NCI-H345 (cell line): ENCODE data around the gene RHOBTB1.
A peak's percentile ranks its signal among the peaks of the same experiment; 100 is the strongest.
"Not testable (repeated sequence)": the region's sequence is repeated elsewhere in the genome, so short reads cannot be mapped to it uniquely, and the experiment has no call there.

ENCODE experiments used
- DNase-seq: peaks from one replicate; lab custom pipeline; 2025; lab: John Stamatoyannopoulos, UW

RHOBTB1 gene

DNA sequence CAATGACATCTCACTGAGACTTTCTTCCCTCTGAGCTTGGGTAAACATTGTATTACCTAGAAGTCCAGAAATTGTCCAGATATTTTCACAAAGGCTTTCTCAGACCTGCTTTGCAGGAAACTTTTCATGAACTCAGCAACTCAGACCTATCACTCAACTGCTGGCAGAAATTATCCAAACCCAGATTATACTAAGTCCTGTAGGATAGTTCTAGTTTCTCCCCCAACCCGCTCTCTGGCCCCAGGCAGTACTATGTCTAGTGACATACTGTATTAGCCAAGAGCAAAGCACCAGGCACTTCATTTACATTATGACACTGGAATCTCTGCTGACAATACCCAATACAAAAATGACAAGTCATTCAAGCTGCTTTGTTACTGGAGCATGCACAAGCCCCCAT is 75.0 kb downstream of the RHOBTB1 start:
- DNase-seq, result no peak

DNA sequence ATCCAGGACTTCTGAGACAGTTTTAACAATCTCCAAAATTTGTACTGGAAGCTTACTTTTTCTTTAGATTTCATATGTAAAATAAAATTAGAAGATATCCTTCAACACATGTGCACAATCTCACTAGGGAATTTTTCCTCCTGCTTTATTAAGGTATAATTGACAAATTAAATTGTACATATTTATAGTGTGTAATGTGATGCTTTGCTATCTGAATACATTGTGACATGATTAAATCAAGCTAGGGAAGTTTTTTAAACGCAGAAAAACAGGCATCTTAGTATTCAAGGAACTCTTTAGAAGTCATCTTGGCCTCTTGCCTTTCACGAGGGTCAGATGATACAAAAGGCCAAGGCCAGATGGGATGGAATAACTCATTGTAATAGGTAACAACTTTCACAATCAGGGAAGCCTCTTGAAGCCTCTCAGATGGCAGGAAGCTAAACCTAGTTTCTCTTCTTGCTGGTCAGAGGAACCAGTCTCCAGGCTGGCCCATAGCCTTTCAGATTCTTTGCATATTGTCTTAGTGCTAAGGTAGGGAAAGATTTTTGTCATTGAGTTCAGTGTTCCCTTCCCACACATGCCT is 78.7 kb downstream of the RHOBTB1 start:
- DNase-seq, result no peak

DNA sequence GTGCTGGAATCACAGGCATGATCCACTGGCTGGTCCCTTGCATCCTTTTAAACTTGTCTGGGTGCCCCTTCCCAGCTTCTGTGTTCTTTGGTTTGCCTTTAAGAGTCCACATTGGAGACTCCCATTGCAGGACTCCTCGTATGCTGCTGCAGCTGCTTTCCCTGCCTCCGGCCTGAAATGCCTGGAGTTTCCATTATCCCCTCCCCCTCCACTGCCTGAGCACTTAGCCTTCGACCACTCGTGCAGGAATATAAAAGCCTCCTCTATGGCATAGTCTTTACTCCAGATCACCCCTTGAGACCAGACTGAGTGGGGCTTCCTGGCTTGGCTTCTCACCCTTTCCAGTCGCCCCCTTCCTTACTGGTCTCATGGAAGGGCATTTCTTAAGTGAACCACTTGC is 80.2 kb downstream of the RHOBTB1 start:
- DNase-seq, result no peak

DNA sequence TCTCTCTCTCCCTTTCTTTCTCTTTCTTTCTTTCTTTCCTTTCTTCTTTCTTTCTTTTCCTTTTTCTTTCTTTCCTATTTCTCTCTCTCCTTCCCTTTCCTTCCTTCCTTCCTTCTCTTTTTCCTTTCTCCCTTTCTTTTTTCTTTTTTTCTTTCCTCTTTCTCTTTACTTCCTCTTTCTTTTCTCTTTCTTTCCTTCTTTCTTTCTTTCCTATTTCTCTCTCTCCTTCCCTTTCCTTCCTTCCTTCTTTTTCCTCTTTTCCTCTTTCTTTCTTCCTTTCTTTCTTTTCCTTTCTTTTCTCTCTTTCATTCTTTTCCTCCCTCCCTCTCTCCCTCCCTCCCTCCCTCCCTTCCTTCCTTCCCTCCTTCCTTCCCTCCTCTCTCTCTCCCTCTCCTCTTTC is 81.5 kb downstream of the RHOBTB1 start:
- no peak for DNase-seq

DNA sequence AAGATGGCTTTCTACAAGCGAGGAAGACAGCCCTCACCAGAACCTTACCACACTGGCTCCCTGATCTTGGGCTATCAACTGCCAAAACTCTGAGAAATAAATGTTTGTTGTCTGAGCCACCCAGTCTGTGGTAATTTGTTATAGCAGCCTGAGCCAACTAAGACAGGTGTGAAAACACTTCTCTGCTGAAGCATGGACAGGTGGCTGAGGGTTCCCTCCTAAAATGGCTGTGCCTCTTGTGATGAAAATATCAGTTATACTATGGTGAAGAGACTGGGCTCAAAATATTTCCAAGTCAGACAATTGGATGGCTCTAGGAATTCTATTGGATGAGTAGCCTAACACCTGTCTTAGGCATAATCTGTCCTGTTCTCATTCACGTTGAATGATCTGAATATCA is 87.6 kb downstream of the RHOBTB1 start:
- no peak for DNase-seq

DNA sequence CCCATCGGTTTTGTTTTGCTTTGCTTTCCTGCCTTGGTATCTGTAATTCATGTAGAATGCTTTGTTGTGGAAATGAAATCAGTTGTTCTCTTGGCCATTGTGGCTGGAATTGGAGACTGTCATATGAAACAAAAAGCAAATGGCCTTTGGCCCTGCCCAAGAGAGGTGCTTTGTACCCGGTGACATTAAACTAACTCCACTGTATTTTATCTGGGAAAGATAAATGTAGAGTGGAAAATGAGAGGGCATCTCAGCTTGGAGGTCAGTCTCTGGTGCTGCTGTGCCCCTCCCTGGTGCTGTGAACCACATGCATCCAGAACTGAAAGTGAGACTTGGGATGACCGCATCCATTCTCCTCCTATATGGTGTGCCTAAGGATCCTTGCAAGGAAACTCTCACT is 90.3 kb downstream of the RHOBTB1 start:
- no peak for DNase-seq

DNA sequence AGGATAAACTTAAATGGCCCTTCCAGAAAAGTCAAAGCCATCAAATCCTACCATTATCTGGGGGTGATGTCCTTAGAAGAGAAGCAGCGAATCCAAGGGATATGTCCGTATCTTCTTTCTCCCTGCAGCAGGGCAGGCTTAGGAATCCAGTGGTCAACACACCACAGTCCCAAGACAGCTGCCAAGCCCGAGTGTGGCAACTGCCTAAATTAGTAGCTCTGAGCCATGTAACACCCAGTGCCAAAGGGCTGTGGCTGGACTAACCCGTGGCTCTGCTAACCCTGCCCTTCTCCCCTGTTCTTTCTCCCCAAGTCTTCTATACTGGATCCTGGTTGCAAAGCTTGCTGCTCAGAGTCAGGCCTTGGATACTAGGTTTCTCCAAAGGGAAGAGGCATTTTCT is 90.9 kb downstream of the RHOBTB1 start:
- DNase-seq, result no peak

DNA sequence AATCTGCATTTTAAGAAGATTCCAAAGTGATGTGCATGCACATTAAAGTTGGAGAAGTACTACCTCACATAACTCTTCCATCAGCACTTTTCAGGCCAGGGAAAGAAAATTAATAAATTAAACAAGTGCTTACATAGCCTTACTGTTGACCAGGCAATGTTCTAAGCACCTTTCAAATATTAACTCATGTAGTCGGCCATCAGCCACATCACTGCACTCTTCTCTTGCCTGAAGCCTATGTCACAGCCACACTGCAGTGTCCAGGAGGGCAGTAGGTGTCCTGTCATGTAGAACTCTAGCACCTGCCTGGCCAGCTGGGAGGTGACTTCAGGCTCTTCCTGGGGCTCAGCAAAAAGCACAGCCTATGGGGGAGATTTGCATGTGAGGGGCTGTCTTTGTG is 94.2 kb downstream of the RHOBTB1 start:
- no peak for DNase-seq

DNA sequence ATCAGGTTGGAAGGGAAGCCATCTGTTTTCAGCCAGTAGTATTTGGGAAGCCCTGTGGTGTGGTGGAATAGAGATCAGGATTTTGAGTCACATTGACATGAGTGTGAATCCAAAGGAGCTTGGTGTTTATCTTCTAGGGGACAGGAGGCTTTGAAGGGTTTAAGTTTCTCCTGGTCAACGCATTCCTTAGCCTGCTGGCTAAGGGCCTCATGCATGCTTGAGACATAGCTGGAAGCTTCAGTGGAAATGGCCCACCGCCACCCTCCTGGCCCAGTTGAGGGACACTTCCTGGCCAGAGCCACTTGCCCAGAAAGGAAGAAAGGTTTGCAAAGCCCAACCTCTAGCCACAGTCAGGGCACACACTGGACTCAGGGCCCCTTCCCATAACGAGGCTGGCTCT is 94.8 kb downstream of the RHOBTB1 start:
- DNase-seq, result no peak

DNA sequence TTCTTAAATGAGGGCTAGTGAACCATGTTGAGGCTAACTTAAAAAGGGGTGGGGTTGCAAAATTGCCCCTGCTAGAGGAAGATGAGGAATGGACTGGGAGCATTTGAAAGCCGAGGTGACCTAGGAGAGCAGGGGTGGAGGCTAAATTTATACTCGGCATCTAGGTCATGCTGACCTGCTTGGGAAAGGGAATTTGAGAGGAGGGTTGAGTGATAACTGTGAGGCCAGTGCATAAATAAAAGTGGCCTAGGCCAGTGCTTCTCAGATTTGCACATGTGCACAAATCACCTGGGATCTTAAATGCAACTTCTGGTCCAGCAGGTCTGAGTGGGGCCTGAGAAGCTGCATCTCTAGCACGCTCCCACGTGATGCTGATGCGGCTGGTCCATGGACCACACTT is 95.3 kb downstream of the RHOBTB1 start:
- no peak for DNase-seq

DNA sequence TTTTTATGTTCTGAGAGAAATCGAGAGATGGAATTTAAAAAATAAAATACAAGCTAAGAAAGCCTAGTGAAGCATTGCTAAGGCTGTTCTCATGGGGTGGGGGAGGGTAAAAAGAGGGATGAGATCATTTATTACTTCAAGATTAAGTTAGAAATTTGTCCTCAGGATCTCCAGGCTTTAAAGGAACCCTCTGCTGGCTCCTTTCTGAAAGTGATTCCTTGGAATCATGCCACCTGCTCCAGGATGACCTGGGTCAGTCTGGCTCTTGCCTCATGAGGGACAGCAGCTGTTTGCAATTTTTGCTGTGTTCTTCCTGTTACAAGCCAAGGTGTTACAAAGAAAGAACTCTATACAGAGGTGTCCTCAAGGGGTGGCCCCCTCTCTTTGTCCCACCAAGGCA is 95.9 kb downstream of the RHOBTB1 start:
- no peak for DNase-seq

DNA sequence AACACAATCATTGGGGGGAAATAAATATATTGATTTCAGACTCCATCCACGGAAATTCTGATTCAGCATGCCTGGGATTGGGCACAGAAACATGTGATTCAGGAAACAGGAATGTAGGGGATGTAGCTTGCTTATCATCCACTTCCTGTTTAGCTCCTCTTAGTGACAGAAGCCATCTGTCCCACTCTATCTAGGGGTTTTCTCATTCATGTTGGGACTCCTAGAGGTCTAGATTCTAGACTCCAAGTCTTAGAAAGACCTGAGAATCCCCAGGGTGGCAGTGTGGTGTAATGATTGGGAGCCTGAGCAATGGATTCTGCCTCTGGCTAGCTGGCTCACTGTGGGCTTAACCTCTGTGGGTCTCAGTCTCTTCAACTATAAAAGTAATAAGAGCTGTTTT is 97.8 kb downstream of the RHOBTB1 start:
- no peak for DNase-seq

DNA sequence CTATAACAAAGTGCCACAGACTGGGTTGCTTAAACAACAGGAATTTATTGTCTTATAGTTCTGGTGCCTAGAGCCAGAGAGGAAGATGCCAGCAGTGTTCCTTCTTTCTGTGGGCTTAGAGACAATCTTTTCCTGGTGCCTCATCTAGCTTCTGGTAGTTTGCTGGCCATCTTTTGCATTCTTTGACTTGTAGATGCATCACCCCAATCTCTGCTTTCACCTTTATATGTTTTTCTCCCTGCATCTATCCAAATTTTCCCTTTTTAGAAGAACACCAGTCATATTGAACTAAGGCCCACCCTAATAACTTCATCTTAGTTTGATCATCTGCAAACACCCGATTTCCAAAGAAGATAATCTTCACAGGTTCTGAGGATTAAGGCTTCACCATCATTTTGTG is 98.9 kb downstream of the RHOBTB1 start:
- DNase-seq, result no peak

DNA sequence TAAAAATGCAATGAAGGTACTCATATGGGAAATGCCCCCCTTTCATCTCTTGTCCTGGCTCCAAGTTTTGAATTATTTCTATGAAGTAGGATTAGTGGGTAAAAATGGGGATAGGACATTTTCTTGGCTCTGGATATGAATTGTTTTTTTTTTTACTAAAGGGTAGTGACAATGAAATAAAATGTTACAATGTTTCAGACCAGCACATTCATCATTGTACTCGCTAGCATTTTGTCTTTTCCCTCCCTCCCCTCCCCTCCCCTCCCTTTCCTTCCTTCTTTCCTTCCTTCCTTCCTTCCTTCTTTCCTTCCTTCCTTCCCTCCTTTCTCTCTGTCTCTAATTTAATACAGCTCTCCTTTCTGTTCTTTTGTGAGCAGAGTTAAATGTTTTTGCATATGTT is 101.3 kb downstream of the RHOBTB1 start:
- no peak for DNase-seq

DNA sequence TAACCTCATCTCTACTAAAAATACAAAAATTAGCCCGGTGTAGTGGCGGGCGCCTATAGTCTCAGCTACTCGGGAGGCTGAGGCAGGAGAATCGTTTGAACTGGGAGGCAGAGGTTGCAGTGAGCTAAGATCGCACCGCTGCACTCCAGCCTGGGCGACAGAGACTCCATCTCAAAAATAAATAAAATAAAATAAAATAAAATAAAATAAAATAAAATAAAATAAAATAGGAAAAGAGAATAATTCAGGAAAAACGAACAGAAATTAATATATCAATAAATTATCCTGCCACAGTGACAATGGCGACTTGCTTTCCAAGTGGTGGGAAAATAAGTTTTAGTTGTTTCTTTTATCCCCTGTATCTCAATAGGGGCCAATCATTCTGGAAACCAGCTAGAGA is 102.8 kb downstream of the RHOBTB1 start:
- not testable (repeated sequence) for DNase-seq

DNA sequence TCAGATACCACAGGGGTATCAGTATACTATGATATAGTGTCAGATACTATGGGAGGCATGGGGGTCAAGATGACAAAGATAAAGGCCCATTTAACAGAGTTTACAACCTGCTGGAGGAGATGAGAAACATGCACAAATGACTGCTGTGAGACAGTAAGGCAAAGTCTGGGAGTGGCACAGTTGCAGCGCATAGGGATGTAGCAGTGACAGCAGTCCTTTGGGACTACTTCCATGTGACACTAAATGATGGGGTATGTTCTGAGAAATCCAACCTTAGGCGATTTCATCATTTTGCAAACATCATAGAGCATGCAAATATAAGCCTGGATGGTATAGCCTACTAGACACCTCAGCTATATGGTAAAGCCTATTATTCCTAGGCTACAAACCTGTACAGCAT is 108.9 kb downstream of the RHOBTB1 start:
- no peak for DNase-seq

DNA sequence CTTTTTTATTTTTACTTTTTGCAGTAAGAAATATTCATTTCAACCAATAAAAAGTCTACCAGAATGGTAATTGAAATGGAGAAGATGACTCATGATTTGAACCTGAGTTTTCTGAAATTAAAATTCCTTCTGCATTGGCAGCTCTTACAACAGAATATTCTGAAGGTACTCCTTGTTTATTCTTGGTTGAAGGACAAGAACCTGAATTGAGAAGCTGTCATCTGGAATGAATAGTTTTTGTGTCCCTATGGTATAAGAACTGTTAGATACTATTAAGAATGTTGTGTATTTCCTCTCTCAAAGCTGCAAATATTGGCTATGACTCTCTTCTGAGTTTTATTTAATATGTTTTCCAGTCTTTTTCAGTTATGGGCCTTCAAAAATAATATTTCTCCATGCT is 109.6 kb downstream of the RHOBTB1 start:
- no peak for DNase-seq

DNA sequence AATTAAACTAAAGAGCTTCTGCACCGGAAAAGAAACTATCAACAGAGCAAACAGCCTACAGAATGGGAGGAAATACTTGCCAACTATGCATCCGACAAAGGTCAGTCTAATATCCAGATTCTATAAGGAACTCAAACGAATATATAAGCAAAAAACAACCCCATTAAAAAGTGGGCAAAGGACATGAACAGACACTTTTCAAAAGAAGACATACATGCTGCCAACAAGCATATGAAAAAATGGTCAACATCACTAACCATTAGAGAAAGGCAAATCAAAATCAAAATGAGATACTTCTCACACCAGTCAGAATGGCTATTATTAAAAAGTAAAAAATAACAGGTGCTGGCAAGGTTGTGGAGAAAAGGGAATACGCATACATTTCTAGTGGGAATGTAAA is 111.8 kb downstream of the RHOBTB1 start:
- not testable (repeated sequence) for DNase-seq

DNA sequence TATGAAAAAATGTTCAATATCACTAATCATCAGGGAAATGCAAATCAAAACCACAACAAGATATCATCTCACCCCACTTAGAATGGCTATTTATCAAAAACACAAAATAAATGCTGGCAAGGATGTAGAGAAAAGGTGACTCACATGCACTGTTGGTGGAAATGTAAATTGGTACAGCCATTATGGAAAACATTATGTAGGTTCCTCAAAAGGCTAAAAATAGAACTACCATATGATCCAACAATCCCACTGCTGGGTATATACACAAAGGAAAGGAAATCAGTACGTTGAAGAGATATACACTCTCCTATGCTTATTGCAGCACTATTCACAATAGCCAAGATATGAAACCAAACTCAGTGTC is 115.5 kb downstream of the RHOBTB1 start:
- DNase-seq, result peak; percentile 1

DNA sequence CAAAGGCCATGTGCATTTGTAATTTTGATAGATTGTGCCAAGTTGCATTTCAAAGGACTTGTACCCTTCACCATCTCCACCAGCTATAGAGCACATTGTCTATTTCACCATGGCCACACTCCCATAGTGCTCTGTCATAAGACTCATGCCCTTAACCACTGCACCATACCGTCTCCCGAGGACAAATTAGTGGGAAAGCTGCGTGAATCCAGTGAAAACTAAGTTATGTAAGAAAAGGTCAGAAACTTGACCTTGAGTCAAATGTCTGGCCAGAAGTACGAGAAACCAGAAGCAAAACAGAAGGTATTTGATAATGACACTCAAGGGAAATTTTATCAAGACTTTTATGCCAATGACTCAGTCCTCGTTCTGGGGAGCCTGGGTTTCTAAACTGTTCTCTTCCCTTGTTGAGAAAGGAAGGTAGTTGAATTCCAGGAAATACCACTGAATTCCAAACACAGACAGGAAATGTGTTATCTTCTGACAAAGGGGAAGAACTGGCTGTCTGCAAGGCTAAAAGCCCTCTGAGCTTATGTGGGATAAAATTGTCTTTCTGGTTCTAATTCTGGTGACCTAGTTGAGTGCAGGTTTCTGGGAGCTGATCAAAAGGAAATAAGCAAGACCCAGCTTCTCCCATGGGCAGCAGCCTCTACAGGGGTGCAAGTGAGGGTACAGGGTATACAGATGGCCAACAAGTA is 116.0 kb downstream of the RHOBTB1 start:
- DNase-seq, result no peak

DNA sequence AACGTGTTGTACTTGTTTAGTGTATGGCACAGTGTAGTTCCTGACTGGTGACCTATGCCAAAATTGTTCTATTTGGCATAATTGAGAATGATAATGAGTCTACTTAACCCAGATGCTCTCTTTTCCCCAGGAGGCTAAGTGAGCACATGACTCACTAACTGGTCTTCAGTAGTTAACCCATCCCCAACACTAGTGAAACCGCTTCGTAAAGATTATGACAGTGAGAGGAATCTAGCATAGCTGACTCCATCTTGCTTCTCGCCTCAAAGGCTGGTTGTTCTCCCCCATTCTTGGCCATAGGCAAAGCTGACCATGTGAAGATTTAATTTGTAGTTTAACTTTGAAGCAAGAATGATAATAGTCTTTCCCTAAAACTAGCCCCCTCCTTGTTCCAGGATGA is 118.5 kb downstream of the RHOBTB1 start:
- no peak for DNase-seq

DNA sequence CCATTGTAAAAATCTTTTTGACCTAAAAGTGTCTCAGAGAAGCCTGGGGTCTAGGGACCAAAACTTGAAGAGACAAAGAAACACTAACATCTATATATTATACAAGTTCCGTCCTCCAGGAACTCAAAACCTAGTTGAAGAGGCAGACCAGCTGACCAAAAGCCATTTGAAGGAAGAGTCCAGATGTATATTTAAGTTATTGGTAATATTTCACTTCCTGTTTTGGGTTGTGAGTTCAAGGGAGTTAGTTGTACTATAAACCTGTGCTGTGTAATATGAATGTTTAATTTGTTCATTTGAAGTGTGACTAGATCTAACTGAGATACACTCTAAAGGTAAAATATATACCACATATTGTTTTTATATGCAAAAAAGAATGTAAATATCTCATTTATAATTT is 120.7 kb downstream of the RHOBTB1 start:
- DNase-seq, result no peak

DNA sequence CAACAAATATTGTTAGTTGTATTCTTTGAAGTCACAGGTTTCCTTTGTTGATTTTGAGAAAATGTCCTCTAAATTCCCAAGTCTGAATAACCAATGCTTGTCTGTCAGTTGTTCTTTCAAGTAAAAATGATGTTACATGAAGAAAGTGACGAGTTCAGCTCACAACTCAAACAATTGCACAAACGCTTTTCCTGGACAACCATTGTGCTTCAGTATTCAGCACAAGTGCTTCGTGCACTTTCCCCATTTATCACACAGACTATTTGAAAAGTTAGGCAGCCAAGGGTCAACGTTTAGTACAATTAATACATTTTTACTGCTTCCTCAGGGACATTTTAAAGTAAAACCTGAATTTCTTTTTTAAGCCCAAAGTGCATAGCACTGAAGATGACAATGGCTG is 121.2 kb downstream of the RHOBTB1 start:
- no peak for DNase-seq

DNA sequence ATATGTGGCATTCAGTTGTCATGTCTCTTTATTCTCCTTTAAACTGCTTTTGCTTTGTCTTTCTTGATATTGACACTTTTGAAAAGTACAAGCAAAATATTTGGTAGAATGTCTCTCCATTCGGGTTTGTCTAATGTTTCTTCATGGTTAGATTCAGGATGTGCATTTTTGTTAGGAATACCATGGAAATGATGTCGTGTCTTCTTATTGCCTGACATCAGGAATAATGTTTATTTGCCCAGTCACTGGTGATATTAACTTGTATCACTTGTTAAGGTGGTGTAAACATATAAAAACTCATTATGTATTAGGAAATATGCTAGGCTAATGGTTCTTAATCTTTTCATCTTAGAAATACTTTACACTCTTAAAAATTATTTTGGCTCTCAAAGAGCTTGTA is 122.3 kb downstream of the RHOBTB1 start:
- no peak for DNase-seq
